ENCODE data around the gene TRAF2.
A peak's percentile ranks its signal among the peaks of the same experiment; 100 is the strongest.
"Not testable (repeated sequence)": the region's sequence is repeated elsewhere in the genome, so short reads cannot be mapped to it uniquely, and the experiment has no call there.

The TRAF2 gene

GRCh38 chr9:136857581-136858412 is 28.5 kb upstream of the TRAF2 start:
- no peak for DNase-seq (ENCODE audit: low spot score)

GRCh38 chr9:136858452-136858843 is 27.9 kb upstream of the TRAF2 start:
- no peak for DNase-seq (ENCODE audit: low spot score)

- DNase-seq (ENCODE audit: low spot score) = peak; percentile 63
Measured at GRCh38 chr9:136858844-136859757, 27.2 kb upstream of the TRAF2 start.

- no peak for DNase-seq (ENCODE audit: low spot score)
Measured at GRCh38 chr9:136860529-136860928, 25.8 kb upstream of the TRAF2 start.

GRCh38 chr9:136860933-136861873 is 25.1 kb upstream of the TRAF2 start:
- DNase-seq (ENCODE audit: low spot score) = no peak

GRCh38 chr9:136861874-136862457 is 24.4 kb upstream of the TRAF2 start:
- DNase-seq (ENCODE audit: low spot score) = no peak

- no peak for DNase-seq (ENCODE audit: low spot score)
Measured at GRCh38 chr9:136862849-136863622, 23.3 kb upstream of the TRAF2 start.

- DNase-seq (ENCODE audit: low spot score) = no peak
Measured at GRCh38 chr9:136863623-136864273, 22.6 kb upstream of the TRAF2 start.

GRCh38 chr9:136865041-136865767 is 21.1 kb upstream of the TRAF2 start:
- no peak for DNase-seq (ENCODE audit: low spot score)

- peak; percentile 20 for DNase-seq (ENCODE audit: low spot score)
Measured at GRCh38 chr9:136865768-136866103, 20.6 kb upstream of the TRAF2 start.

GRCh38 chr9:136866898-136867421 is 19.4 kb upstream of the TRAF2 start:
- not testable (repeated sequence) for DNase-seq (ENCODE audit: low spot score)

GRCh38 chr9:136867480-136867879 is 18.8 kb upstream of the TRAF2 start:
- DNase-seq (ENCODE audit: low spot score) = no peak

GRCh38 chr9:136867917-136868316 is 18.4 kb upstream of the TRAF2 start:
- no peak for DNase-seq (ENCODE audit: low spot score)

- no peak for DNase-seq (ENCODE audit: low spot score)
Measured at GRCh38 chr9:136868644-136869043, 17.7 kb upstream of the TRAF2 start.

GRCh38 chr9:136869611-136870010 is 16.7 kb upstream of the TRAF2 start:
- not testable (repeated sequence) for DNase-seq (ENCODE audit: low spot score)

- no peak for DNase-seq (ENCODE audit: low spot score)
Measured at GRCh38 chr9:136875155-136875554, 11.2 kb upstream of the TRAF2 start.

- DNase-seq (ENCODE audit: low spot score) = no peak
Measured at GRCh38 chr9:136876476-136876875, 9.8 kb upstream of the TRAF2 start.

GRCh38 chr9:136880651-136881050 is 5.7 kb upstream of the TRAF2 start:
- DNase-seq (ENCODE audit: low spot score) = no peak

GRCh38 chr9:136881691-136882108 is 4.6 kb upstream of the TRAF2 start:
- peak; percentile 42 for DNase-seq (ENCODE audit: low spot score)

Data from kidney tubule cell (primary cell).